Thyroid gland (tissue), 4 donors: ENCODE results near the gene GSTCD. TPM values are rescaled to one million over a fixed set of nuclear protein-coding genes. Genes with fewer than 3 reads are reported as not detected.

Source experiments
- DNase-seq, 2 donors: peaks; one replicate each; pipeline ENCODE4 v3.0.0-alpha.2; 2019
- H3K27ac ChIP-seq, 3 donors: fragments of 200-600 bp; sonication (generic); 1 replicate in 2 of 3; 2 replicates in 1 of 3; pipeline ENCODE4 v1.5.1; 2016 to 2019; ENCODE audit warnings: mild to moderate bottlenecking in 1 of 3, moderate library complexity in 1 of 3
- H3K27me3 ChIP-seq: fragments of 200-600 bp; sonication (generic); one replicate; pipeline ENCODE4 v1.5.1; 2019
- H3K36me3 ChIP-seq, 2 donors: fragments of 200-600 bp; sonication (generic); one replicate each; pipeline ENCODE4 v1.5.1; 2016 to 2019
- H3K4me1 ChIP-seq, 2 donors: fragments of 200-600 bp; sonication (generic); one replicate each; pipeline ENCODE4 v1.5.1; 2017 to 2019
- H3K4me3 ChIP-seq, 3 donors: fragments of 200-600 bp; sonication (generic); replicated peaks in 1 of 3; 1 replicate in 2 of 3; 2 replicates in 1 of 3; pipeline ENCODE4 v1.5.1; 2016; ENCODE audit warnings: mild to moderate bottlenecking in 1 of 3
- H3K9me3 ChIP-seq: fragments of 200-600 bp; sonication (generic); one replicate; pipeline ENCODE4 v1.5.1; 2017
- POLR2A ChIP-seq, 2 donors: fragments of 450-650 bp; IDR thresholded peaks; one replicate each; pipeline ENCODE4 v1.6.1; 2017; ENCODE audit warnings: antibody characterized with exemption in 2 of 2, mild to moderate bottlenecking in 2 of 2, moderate library complexity in 1 of 2
- WGBS, 2 donors: methylation state at CpG; one replicate each; pipeline ENCODE4 v1.1.5; 2017; 5-methylcytosine and 5-hydroxymethylcytosine counted together
- intact Hi-C: fragments of 100-400 bp; cut with DNase I; formaldehyde crosslinking; loops from one replicate; pipeline ENCODE4 v1.15.1; 2023
- total RNA-seq, 4 donors: library from RNA; depleted of rRNA; stranded (reverse); fragments of >200 nt; gene quantifications; one replicate each; pipeline ENCODE4 v1.2.3, GENCODE V29; 2016
- TF ChIP-seq, protein P1 (sequence below), 6 experiments: fragments of 200-600 bp in 3 of 6; fragments of 450-650 bp in 3 of 6; sonication (generic) in 3 of 6; IDR thresholded peaks; one replicate each; pipeline ENCODE4 v1.5.1; 2016 to 2019; ENCODE audit warnings: antibody characterized with exemption in 6 of 6, mild to moderate bottlenecking in 2 of 6, inconsistent platforms in 1 of 6, moderate library complexity in 1 of 6

Gene GSTCD
- total RNA-seq, 4 donors from 2014 or later = 9.4 to 18.9 (median 15.2) TPM

- TF ChIP-seq, protein P1, sequence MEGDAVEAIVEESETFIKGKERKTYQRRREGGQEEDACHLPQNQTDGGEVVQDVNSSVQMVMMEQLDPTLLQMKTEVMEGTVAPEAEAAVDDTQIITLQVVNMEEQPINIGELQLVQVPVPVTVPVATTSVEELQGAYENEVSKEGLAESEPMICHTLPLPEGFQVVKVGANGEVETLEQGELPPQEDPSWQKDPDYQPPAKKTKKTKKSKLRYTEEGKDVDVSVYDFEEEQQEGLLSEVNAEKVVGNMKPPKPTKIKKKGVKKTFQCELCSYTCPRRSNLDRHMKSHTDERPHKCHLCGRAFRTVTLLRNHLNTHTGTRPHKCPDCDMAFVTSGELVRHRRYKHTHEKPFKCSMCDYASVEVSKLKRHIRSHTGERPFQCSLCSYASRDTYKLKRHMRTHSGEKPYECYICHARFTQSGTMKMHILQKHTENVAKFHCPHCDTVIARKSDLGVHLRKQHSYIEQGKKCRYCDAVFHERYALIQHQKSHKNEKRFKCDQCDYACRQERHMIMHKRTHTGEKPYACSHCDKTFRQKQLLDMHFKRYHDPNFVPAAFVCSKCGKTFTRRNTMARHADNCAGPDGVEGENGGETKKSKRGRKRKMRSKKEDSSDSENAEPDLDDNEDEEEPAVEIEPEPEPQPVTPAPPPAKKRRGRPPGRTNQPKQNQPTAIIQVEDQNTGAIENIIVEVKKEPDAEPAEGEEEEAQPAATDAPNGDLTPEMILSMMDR (IDR thresholded peaks at IDR 0.05) = no peak
- no peak for TF ChIP-seq POLR2A (IDR thresholded peaks at IDR 0.05)
- Histone ChIP-seq H3K9me3 (no peaks in the 10 kb centered on the region), H3K36me3 (no peaks in the 10 kb centered on the region), H3K27me3 (no peaks in the 10 kb centered on the region), H3K27ac (no peak overlapping the region), H3K4me1 (no peaks in the 10 kb centered on the region), H3K4me3 (no peak overlapping the region)
- intact Hi-C loops = no loop called here
- 76 to 86% methylated on average over 2 of the region's 2 CpGs for WGBS, 2 donors
- DNase-seq = no peak
Observed at GRCh38 chr4:105741548-105741947, 33.0 kb downstream of the GSTCD start.

GRCh38 chr4:105748222-105748621 is 39.6 kb downstream of the GSTCD start:
- Histone ChIP-seq H3K9me3 (no peaks in the 10 kb centered on the region), H3K36me3 (no peaks in the 10 kb centered on the region), H3K27me3 (no peaks in the 10 kb centered on the region), H3K4me3 (no peak overlapping the region), H3K4me1 (no peaks in the 10 kb centered on the region), H3K27ac (no peak overlapping the region)
- no peak for TF ChIP-seq POLR2A (IDR thresholded peaks at IDR 0.05)
- TF ChIP-seq, protein P1 (IDR thresholded peaks at IDR 0.05) = no peak
- intact Hi-C loops = no loop called here
- DNase-seq = no peak
- 95 to 98% methylated on average over 3 of the region's 3 CpGs for WGBS, 2 donors

DNA sequence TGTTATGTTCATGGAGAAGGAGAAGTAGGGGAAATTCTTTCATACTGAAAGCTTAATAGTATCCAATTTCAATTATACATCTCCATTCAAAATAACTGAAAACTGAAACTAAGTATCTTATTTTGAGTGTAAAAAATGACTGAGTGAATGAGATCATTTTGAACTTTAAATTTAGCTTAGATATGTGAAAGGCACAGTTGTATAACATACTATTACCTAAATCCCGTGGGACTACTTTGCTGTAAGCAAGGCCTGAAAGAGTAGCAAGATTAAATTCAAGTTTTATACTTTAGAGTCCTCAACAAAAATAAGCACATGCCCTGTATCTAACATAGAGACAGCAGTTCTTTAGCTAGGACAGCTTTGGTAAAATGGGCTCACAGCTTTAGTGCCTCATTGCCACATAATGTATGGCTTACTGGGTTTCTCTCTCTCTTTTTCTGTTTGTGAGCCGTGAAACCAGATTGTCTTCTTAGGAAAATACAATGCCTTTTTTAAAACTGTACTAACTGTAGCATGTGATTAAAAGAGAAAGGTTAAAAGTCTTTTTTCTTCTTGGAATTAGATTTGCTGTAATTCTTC is 43.2 kb downstream of the GSTCD start:
- Histone ChIP-seq H3K9me3 (no peaks in the 10 kb centered on the region), H3K27ac (no peak overlapping the region), H3K4me1 (no peaks in the 10 kb centered on the region), H3K4me3 (no peak overlapping the region), H3K27me3 (no peaks in the 10 kb centered on the region), H3K36me3 (no peaks in the 10 kb centered on the region)
- intact Hi-C loops = no loop called here
- WGBS, 2 donors = 45 to 46% methylated on average over 2 of the region's 2 CpGs
- no peak for TF ChIP-seq POLR2A (IDR thresholded peaks at IDR 0.05)
- TF ChIP-seq, protein P1 (IDR thresholded peaks at IDR 0.05) = no peak
- no peak for DNase-seq

DNA sequence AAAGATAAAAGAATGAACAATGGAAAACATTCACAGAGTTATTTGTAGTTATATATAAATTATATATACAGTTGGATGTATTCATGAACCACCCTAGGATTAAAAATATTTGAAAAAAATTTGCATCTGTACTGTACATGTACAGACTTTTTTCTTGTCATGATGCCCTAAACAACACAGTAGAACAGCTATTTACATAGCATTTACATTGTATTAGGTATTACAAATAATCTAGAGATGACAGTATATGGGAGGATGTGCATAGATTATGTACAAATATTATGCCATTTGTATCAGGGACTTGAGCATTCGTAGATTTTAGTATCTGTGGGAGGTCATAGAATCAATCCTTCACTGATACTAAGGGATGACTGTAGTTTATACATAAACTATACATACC is 44.8 kb downstream of the GSTCD start:
- Histone ChIP-seq H3K27ac (no peak overlapping the region), H3K9me3 (no peaks in the 10 kb centered on the region), H3K4me3 (no peak overlapping the region), H3K4me1 (no peaks in the 10 kb centered on the region), H3K36me3 (no peaks in the 10 kb centered on the region), H3K27me3 (no peaks in the 10 kb centered on the region)
- TF ChIP-seq, protein P1 (IDR thresholded peaks at IDR 0.05) = no peak
- TF ChIP-seq POLR2A (IDR thresholded peaks at IDR 0.05) = no peak
- no peak for DNase-seq
- intact Hi-C loops = no loop called here
- WGBS, 2 donors = 92 to 96% methylated on average over 1 of the region's 1 CpG

DNA sequence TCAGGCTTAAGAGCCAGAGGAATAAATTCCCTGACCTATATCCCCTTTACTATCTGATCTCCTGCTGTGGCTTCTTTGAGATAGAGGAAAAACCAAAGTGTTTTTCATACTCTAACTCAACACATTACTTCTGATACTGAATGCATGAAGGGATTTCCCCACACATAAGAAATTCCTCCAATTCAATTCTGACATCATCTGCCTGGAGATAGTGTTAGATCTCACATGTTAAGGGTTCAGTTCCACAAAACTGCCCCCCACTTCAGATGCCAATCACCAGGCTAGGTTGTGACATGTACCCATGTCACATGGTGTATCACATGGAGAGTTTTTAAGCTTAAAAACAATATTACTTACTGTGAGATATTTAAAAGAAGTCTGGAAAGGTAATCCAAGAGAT is 46.8 kb downstream of the GSTCD start:
- no peaks in the 10 kb centered on the region for H3K36me3 ChIP-seq
- peaks cover 0 to under 1% of the 10 kb centered on the region in 2 donors for H3K4me1 ChIP-seq
- no peak overlapping the region for H3K27ac ChIP-seq
- no peak for DNase-seq
- H3K27me3 ChIP-seq = no peaks in the 10 kb centered on the region
- H3K9me3 ChIP-seq = no peaks in the 10 kb centered on the region
- no peak overlapping the region for H3K4me3 ChIP-seq
- intact Hi-C loops = no loop called here
- TF ChIP-seq, protein P1 (IDR thresholded peaks at IDR 0.05) = no peak
- TF ChIP-seq POLR2A (IDR thresholded peaks at IDR 0.05) = no peak
